Adipose tissue (tissue), 3 donors: ENCODE results near the gene TBL1XR1. TPM values are rescaled to one million over a fixed set of nuclear protein-coding genes. Genes with fewer than 3 reads are reported as not detected.

Experiments used
- H3K27ac ChIP-seq: one replicate; pipeline ENCODE4 v1.5.1; 2013; ENCODE audit warnings: low read depth, low read length
- WGBS, 3 donors: extraction: QIAGEN DNeasy Blood & Tissue Kit; methylation state at CpG; one replicate each; pipeline ENCODE4 v1.1.7; 2013; 5-methylcytosine and 5-hydroxymethylcytosine counted together
- polyA plus RNA-seq, 3 donors: library from polyadenylated mRNA; stranded (reverse); fragments of 200-250 nt; gene quantifications; one replicate each; pipeline ENCODE4 v1.2.3, GENCODE V29; 2013
- donor health status: healthy with polysubstance abuse.
- donor health status: Bipolar disorder and iron deficiency.
- donor health status: healthy.

TBL1XR1 gene
- polyA plus RNA-seq, 3 donors = 10.8 to 34.0 (median 16.0) TPM

- no peak overlapping the region for H3K27ac ChIP-seq
- WGBS, 3 donors = 72 to 77% (median 74%) methylated on average over 6 of the region's 6 CpGs
Measured at GRCh38 chr3:177131927-177132636, 65.2 kb downstream of the TBL1XR1 start.

- 76 to 96% (median 91%) methylated on average over 2 of the region's 2 CpGs for WGBS, 3 donors
Measured at GRCh38 chr3:177127008-177127407, 70.3 kb downstream of the TBL1XR1 start.

GRCh38 chr3:177126015-177126773, 71.1 kb downstream of the TBL1XR1 start:
- 76 to 78% (median 76%) methylated on average over 3 of the region's 3 CpGs for WGBS, 3 donors
- no peak overlapping the region for H3K27ac ChIP-seq

More at GRCh38 chr3:177127008-177127407, 70.3 kb downstream of the TBL1XR1 start:
- H3K27ac ChIP-seq = no peak overlapping the region

DNA sequence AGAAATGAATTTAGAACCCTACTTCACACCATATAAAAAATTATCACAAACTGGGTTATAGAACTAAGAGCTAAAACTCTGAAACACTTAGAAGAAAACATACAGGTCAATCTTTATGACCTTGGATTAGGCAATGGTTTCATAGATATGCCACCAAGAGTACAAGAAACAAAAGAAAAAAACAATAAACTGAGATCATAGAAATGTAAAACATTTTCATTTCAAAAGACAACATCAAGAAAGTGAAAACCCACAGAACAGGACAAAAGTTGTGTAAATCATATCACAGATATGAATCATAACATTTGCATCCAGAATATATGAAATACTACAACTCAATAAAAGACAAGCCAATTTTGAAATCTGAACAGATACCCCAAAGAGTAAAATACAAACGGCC, 72.4 kb downstream of the TBL1XR1 start:
- 88 to 92% (median 91%) methylated on average over 1 of the region's 1 CpG for WGBS, 3 donors
- H3K27ac ChIP-seq = no peak overlapping the region

DNA sequence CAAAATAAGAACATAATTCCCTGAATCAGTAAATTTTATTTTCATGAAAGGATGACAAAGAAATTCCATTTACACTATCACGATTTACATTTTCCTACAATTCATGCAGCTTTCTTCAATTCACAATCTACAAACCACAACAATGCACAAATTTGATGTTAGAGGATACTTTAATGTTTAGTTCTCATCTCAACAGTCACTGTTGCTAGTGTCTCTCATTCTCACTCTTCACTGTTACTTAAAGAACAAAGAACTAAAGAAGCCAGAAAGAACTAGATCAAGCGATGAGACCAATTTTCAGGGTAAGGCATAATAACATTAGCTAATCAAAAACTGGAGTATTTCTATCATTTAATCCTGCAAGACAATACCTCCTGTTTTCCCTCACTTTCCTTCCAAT, 73.5 kb downstream of the TBL1XR1 start:
- H3K27ac ChIP-seq = no peak overlapping the region
- WGBS, 3 donors = 91 to 97% (median 95%) methylated on average over 2 of the region's 2 CpGs

DNA sequence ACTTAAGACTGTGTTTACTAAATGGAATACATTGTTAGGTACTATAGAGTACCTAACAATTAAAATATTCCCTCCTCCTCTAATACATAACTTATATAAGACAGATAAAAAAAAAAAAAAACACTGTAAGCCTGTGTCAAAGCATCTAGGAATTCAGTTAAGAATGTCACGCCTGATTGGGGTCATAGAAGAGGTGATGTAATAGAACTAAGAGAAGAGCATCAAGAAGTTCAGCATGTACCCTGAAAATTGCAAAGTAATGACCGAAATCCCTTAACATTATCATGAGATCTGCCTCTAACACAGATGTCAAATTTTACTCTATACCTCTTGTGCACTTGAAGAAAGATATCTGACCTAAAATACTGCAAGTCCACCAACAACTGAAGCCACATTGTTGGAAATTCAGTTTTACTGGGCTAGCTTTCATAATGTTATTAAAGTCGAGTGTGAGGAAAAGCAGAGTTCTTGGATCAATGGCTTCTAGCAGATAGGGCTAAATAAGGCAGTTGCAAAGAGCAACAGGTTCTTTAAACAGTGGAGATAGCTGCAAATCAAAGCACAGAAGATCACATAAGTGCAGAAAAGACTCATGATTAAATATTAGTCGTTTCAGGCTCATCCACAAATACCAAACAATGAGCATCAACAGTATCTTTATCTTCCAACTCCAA, 75.0 kb downstream of the TBL1XR1 start:
- H3K27ac ChIP-seq = no peak overlapping the region
- WGBS, 3 donors = 58 to 79% (median 78%) methylated on average over 4 of the region's 4 CpGs

GRCh38 chr3:177119829-177120228, 77.5 kb downstream of the TBL1XR1 start:
- 76 to 95% (median 79%) methylated on average over 3 of the region's 3 CpGs for WGBS, 3 donors
- H3K27ac ChIP-seq = no peak overlapping the region

DNA sequence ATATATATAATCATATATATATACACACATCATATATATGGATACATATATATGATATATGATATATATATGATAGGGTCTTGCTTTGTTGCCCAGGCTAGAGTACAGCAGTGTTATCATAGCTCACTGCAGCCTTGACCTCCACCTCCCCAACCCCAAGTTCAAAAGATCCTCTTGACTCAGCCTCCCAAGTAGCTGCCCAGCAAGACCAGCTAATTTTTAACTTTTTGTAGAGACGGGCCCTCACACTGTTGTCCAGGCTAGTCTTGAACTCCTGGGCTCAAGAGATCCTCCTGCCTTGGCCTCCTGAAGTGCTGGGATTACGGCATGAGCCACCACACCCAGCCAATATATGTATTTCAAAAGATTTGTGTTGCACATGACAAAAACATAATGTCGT, 83.0 kb downstream of the TBL1XR1 start:
- WGBS, 3 donors = 63 to 67% (median 64%) methylated on average over 3 of the region's 3 CpGs

GRCh38 chr3:177111541-177111949, 85.7 kb downstream of the TBL1XR1 start:
- H3K27ac ChIP-seq = no peak overlapping the region
- WGBS, 3 donors = 52 to 91% (median 91%) methylated on average over 4 of the region's 4 CpGs

More for the DNA sequence above, 83.0 kb downstream of the TBL1XR1 start:
- no peak overlapping the region for H3K27ac ChIP-seq

DNA sequence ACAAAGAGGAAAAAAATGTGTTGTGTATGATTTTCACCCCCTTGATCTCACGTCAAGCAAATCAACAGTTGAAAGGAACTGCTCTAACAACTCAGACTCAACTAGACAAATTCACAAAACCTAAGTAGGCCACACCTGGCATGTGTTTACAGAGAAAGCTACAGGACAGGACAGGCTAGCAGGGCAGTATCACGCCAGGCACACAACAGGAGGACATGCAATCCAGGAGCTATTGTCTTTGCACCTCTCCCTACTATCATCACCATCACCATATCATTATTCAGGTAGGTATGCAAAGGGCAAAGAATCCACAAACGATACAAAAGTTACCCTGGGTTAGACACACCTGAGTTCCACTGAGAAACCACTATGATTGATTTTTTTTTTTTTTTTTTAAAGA, 86.4 kb downstream of the TBL1XR1 start:
- WGBS, 3 donors = 57 to 91% (median 89%) methylated on average over 3 of the region's 3 CpGs

DNA sequence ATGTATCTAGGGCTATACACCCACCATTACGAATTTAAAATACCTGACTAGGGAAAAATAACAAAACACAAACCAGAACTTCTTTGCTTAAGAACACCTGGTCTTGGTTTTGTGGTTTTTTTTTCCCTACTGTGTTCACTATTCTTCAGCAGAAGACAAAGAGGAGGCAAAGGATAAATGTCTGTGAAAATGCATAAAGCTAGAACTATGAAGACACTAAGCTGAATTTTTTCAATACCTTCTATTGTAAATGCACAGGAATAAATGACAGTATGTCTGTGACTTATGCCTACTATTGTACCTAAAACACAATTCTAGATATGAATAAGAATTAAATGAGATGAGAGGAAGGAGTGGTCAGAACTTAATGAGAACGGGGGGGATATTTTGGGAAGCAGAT, 86.9 kb downstream of the TBL1XR1 start:
- 65 to 85% (median 75%) methylated on average over 2 of the region's 2 CpGs for WGBS, 3 donors
- H3K27ac ChIP-seq = no peak overlapping the region

More for the DNA sequence above, 86.4 kb downstream of the TBL1XR1 start:
- no peak overlapping the region for H3K27ac ChIP-seq

- no peak overlapping the region for H3K27ac ChIP-seq
- WGBS, 3 donors = 51 to 79% (median 63%) methylated on average over 5 of the region's 5 CpGs
Measured at GRCh38 chr3:177109688-177110330, 87.5 kb downstream of the TBL1XR1 start.

DNA sequence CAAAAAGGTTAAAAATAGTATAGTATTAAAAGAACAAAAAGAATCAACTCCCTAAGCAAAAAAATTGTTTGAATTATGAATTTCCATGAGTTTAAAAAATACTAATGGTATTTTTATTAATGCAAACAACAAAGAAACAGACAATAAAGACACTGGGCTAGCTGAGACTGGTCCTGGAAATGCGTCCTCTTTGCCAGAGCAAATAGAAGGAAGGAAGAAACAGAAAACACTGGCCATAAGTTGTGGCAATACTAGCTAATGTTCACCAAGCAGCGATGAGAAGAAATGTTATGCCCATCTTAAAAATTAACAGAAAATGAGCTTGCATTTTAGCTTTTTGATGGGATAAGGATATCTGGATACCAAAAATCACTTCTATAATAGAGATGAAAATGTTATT, 88.6 kb downstream of the TBL1XR1 start:
- H3K27ac ChIP-seq = no peak overlapping the region
- 58 to 70% (median 60%) methylated on average over 2 of the region's 2 CpGs for WGBS, 3 donors

DNA sequence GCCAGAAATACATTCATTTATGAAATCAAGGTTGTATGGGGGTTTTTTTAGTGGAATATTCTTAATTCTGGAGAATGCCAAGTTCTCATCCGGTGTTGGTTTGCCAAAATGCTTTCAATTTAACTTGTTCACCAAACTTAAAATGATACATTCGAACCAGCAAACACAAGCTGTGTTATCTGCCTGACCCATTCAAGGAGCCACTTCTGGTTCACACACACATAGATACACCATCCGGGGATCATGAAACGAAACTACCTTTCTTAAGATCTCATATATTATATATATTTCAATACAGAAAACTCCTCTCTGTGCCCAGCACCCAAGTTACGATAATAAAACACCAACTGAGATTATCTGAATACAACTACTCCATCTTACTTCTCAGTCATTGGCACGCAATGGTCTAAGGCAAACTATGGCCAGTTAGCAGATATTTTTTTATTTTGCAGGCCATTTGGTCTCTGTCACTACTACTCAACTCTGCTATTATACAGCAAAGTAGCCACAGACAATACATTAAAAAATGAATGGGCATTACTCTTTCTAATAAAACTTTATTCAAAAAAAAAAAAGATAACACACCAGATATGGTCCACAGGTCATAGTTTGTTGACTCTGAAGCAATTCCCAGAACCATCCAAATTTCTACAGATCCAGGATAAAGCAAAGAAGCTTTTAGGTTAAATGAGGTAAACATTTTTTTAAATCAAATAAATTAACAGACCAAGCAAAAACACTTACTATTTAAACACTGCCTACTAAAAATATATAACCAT, 89.6 kb downstream of the TBL1XR1 start:
- 87 to 94% (median 87%) methylated on average over 6 of the region's 6 CpGs for WGBS, 3 donors

DNA sequence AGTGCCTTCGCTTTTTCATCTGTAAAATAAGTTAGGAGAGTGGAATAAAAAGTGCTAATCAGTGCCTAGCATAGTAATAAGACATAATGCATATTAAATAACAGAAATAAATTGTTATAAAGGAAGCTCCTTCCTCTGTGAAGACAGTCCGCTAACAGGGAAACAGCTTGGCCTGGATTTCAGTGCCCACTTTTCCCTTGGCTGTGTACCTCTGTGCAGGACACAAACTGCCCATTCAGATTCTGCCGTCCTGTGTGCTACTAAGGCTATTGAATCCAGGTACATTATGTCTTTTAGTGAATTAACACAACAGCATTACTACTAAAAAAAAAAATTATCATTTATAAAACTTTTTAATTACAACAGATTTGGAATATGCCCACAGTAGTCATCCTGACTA, 90.7 kb downstream of the TBL1XR1 start:
- no peak overlapping the region for H3K27ac ChIP-seq
- WGBS, 3 donors = 90 to 94% (median 93%) methylated on average over 3 of the region's 3 CpGs

More for the DNA sequence above, 89.6 kb downstream of the TBL1XR1 start:
- no peak overlapping the region for H3K27ac ChIP-seq

DNA sequence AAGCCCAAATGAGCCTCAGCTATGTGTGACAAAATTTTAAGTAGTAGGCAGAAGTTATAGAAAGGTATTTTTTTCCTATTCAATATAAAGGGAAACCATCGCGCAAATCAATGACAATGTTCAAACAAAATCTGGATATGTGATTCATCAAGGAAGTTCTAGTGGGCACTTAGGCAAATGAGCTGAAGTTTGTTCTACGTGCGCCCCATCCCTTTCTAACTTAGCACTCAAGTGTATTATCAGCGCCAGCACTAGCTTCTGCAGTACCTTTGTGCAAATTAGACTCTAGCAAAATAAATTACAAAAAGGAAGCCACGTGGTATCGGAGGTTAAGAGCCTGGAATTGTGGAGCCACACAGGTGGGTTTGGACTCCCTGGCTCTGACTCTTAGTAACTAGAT, 91.1 kb downstream of the TBL1XR1 start:
- H3K27ac ChIP-seq = no peak overlapping the region
- 69 to 79% (median 76%) methylated on average over 7 of the region's 7 CpGs for WGBS, 3 donors

DNA sequence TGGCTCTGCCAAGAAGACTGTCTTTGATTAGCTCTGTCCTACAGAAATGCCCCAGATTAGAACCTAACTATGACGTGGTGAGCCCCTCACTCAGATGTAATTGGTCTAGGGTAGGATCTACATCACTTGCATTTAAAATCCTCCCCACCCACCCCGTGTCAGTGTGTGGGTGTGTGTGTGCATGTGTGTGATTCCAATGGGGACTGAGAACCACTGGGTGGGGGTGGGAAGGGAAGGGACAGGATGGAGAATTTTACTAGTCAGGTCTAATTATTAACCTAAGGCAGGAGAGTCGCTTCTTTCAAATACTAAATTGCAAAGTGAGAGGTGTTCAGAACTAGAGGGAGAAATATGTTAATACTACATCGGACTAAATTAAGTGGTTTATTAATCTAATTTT, 91.7 kb downstream of the TBL1XR1 start:
- H3K27ac ChIP-seq = no peak overlapping the region
- WGBS, 3 donors = 52 to 87% (median 81%) methylated on average over 4 of the region's 4 CpGs
